Stimulated activated CD4-positive, alpha-beta T cell treated with anti-CD3 and anti-CD28 coated beads, Interleukin-4, amount 100 ng/mL, for 24 hours (primary cell): ENCODE measurements around the gene FGFRL1.

Experiments
- DNase-seq: peaks from one replicate; pipeline ENCODE4 v3.0.0-alpha.2; 2020

The FGFRL1 gene

DNA sequence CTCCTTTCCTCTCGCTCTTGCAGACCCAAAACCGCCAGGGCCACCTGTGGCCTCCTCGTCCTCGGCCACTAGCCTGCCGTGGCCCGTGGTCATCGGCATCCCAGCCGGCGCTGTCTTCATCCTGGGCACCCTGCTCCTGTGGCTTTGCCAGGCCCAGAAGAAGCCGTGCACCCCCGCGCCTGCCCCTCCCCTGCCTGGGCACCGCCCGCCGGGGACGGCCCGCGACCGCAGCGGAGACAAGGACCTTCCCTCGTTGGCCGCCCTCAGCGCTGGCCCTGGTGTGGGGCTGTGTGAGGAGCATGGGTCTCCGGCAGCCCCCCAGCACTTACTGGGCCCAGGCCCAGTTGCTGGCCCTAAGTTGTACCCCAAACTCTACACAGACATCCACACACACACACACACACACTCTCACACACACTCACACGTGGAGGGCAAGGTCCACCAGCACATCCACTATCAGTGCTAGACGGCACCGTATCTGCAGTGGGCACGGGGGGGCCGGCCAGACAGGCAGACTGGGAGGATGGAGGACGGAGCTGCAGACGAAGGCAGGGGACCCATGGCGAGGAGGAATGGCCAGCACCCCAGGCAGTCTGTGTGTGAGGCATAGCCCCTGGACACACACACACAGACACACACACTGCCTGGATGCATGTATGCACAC is 13.6 kb downstream of the FGFRL1 start:
- no peak for DNase-seq

DNA sequence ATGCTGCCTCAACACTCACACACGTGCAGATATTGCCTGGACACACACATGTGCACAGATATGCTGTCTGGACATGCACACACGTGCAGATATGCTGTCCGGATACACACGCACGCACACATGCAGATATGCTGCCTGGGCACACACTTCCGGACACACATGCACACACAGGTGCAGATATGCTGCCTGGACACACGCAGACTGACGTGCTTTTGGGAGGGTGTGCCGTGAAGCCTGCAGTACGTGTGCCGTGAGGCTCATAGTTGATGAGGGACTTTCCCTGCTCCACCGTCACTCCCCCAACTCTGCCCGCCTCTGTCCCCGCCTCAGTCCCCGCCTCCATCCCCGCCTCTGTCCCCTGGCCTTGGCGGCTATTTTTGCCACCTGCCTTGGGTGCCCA is 14.7 kb downstream of the FGFRL1 start:
- DNase-seq: peak; percentile 41

DNA sequence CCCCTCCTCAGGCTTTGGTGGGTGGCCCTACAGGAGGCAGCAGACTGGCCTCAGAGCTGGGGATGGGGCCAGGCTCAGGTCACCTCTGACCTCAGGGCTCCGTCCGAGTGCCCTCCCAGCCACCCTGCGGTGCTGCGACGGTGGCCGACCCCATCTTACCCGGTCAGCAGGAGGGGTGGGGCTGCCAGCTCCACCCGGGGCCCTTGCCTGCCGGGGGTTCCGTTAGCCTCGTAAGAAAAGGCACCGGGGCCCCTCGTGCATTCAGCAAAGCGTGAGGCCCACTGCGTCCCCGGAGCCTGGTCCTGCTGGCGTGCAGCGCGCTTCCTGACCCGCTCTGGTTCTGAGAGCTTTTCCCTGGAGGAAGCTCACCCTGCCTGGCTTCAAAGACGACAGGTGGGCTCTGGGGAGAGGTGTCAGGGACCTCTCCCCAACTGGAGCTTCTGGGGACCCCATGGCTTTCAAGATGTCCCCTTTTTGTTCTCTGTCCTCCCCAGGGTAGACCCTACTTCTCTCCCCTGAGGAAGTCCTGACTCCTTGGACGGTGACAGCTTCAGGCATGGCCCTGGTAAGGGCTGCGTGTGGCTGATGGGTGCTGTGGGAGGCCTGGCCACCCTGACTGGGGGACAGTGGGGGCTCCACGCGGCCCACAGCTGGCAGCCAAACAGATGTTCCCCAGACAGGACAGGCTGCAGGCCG is 15.9 kb downstream of the FGFRL1 start:
- no peak for DNase-seq

DNA sequence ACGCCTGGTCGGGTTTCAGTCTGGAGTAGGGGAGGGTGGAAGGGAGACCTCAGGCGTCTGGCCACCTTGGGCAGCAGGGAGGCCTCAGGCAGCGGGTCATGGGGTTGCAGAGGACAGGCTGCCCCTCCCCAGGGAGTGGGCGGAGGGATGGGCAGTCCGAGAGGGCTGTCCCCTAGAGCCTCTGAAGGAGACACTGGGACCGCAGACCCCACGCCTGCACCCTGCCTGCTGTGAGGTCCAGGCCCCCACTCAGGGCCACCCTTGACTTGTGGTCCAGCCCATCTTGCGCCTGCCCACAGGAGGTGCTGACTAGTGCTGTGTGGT is 16.5 kb downstream of the FGFRL1 start:
- DNase-seq: no peak

DNA sequence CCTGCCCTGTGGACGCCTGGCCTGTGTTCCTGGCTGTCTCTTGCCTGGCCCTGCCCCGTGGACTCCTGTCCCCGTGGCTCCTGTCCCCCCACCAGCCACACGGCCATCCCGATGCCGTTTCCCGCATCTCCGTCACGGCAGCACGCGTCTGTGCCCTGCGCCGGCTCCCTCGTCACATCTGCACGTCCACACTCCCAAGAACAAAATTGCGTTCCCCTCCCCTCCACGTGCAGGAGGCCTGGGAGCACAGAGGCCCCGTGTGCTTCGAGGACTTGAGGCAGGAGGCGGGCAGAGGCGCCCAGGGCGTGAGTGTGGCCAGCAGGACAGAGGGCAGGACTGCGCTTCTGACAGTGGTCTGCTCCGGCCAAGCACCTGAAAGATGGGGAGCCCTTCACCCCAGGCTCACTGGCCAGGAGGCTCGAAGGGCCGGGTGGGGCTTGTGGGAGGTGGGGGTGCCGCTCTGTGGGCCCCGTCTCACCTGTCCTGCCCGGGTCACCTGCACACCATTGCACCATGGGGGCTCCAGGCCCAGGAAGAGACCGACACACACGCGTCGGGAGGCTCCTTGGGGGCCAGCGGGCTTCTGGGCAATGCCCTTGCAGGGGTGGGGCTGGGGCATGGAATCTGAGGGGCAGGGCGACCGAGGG is 17.3 kb downstream of the FGFRL1 start:
- DNase-seq: no peak

DNA sequence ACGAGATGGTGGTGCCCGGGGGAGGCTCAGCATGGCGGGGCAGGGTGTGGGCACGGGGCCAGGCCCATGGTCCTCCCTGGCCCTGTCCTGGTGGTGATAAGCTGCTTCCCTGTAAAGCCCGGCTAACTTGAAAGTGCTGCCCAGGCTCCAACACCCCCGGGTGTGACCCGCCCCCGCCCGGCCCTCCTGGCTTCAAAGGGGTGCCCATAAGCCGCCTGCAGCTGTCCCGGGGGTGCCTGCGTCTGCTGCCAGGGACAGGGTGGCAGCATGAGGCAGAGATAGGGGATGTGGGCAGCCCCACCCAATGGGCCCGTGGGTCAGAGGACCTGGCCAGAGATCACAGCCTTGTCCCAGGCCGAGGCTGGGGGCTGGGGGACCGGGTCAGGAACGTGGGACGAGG is 18.1 kb downstream of the FGFRL1 start:
- no peak for DNase-seq

DNA sequence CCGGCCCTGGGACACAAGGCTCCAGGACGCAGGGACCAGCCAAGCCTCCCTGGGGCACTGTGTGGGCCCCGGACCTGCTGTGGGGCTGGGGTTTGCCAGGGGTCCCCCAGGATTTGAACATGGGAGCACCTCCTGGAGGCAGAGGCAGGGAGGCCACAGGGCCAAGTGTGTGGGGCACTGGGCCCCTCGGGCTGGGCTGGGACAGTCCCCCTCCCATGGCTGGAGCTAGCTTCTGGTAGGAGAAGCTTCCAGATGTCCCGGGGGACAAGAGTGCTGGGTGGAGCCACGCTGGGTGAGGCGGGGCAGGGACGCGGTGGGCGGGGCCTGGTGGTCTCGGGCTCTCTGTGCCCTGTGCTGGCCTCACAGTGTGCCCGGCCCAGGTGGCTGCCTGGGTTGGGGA is 18.6 kb downstream of the FGFRL1 start:
- DNase-seq: no peak

DNA sequence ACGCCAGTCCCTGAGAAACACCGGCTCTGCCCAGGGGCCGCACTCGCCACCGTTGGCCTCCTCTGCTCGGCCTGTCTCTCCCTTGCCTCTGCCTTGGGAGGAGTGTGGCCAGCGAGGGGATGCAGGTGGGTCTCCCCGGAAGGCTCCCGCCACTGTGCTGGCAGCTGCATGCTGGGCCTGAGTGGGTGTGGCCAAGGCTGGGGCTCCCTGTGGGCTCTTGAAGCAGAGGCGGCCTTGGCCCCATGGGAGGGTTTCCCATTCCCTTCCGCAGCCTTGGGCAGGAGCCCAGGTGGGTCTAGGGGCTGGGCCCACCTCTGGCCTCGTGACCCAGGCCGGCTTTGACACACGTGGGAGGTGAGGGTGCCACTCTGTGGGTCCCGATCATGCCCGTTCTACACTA is 19.1 kb downstream of the FGFRL1 start:
- no peak for DNase-seq

DNA sequence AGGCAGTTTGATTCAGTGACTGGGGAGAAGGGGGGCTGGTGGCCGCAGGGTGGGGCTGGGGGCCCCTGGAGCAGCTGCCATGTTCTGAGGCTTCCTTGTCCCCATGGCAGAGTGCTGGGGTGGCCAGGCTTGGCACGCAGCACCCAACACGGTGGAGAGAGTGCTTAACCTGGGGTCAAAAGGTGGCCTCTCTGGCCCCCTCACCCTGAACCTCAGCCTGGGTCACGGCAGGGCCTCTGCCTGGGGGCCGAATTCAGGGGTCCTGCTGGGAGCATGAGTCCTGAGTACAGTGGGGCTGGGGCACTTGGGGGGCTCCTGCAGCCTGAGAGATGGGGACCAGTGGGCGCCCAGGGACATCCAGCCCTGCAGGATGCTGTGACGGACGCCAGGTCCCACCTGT is 19.9 kb downstream of the FGFRL1 start:
- no peak for DNase-seq

DNA sequence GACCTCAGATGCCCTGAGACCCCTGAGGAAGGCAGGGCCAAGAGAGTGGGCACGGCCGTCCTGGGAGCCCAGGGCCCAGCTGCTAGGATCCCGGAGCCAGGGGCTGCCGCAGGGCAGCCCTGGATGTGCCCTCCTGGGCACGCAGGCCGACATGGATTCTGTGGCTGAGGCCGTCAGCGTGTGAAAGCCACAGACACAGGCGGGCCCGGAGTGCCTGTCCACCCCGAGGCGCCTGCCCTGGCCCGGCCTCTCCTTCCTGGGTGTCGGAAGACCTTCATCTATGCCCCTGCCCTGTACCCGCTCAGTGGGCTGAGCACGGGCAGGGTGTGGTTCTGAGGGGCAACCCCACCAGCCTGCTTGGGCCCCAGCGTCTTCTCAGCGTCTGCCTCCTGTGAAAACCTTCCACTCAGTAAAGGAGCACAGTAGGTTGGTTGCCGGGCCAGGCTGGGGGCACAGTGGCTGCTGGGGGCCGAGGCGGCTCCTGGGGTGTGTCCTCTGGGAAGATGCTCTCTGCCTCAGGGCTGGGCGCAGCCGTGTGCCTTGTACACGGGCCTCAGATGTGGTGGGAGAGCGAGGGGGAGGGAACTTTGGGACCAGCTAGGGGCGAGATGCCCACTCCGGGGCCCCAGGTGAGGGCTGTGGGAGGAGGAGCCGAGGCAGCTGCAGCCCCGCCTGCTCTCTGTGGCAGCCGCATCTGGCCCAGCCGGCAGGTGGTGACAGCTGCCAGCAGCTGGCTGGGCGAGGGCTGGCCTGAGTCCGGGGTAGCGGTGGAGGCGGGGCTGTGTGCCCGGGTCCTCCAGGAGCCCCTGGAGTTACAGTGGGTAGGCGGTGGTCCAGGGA is 20.8 kb downstream of the FGFRL1 start:
- no peak for DNase-seq

DNA sequence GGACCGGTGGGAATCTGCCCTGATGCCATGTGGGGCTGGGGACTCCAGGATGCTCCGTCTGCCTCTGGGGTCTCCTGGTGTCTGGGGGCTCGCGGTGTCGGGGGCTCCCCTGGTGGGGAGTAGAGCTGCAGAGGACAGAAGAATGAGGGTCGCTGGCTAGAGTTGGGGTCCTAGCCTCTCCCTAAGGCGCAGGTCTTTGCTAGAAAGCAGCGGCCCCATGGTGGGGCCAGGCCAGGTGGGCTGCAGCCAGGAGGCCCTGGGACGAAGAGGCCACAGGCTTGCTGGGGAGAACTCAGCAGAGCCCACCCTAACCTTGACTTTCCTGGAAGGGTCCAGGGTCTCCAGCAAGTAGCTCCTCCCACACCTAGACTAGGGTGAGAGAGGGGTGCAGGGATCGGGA is 21.4 kb downstream of the FGFRL1 start:
- DNase-seq: no peak

DNA sequence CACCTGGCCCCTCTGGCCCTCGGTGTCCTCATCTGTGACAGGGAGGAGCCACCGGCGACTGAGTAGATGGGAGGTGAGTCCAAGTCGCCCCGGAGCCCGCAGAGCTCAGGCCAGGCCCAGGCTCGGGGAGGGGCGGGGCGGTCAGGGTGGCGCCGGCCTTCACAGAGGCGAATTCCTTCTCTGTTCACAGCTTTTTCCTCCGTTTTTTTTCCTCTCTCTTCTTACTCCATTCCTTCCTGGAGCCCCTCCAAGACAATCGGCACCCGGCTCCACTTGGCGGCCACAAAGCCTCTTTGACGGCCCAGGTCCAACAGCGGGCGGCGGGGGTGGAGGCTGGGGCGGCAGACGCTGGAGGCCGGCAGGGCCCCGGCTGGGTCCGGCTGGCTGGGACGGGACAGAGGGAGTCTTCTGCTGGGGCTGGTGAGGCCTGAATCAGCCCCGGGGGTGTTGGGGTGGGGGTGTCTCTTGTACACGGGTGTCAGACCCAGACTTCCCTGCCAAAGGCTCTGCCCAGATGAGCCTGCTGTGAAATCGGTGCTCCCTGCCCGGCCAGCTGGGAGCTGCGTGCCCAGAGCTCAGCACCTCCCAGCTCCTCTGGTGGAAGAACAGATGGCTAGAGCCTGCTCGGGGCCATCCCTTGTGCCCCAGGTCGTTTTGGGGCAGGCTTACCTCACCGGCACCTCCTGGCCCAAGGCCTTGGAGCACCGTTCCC is 22.6 kb downstream of the FGFRL1 start:
- no peak for DNase-seq

DNA sequence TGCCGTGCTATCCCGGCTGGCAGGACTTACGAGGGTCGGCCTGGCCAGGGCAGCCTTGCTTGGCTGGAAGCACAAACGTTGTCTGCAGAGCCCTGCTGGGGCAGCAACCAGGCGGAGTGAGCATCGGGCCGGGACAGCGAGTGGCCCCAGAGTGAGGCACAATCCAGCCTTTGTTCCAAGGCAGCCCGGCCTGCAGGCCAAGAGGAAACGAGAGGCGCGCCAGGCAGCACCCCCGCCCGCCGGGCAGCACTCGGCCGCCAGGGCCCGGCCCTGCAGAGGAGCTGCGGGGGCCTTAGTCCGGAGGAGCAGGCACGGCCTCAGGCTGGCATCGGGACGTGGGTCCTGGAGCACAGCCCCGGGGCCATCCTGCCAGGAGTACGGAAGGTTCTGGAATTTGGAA is 24.1 kb downstream of the FGFRL1 start:
- no peak for DNase-seq

DNA sequence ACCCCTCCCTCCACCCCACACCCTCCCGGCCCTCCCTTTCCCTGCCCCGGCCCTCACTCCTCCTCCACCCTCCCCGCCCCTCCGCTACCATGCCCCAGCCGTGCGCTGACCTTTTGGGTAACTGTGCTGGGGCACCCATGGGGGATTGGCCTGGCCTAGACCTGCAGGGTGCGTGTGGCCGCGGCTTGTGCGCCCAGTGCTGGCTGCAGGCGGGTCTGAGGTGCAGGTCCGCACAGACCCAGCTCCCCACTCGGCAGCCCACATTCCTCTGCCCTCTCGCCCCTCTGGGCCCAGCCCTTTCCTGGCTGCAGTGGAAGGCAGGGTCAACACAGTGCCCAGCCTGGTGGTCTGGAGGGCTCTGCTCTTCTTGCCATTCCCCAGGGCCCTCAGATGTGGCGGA is 24.7 kb downstream of the FGFRL1 start:
- DNase-seq: no peak

DNA sequence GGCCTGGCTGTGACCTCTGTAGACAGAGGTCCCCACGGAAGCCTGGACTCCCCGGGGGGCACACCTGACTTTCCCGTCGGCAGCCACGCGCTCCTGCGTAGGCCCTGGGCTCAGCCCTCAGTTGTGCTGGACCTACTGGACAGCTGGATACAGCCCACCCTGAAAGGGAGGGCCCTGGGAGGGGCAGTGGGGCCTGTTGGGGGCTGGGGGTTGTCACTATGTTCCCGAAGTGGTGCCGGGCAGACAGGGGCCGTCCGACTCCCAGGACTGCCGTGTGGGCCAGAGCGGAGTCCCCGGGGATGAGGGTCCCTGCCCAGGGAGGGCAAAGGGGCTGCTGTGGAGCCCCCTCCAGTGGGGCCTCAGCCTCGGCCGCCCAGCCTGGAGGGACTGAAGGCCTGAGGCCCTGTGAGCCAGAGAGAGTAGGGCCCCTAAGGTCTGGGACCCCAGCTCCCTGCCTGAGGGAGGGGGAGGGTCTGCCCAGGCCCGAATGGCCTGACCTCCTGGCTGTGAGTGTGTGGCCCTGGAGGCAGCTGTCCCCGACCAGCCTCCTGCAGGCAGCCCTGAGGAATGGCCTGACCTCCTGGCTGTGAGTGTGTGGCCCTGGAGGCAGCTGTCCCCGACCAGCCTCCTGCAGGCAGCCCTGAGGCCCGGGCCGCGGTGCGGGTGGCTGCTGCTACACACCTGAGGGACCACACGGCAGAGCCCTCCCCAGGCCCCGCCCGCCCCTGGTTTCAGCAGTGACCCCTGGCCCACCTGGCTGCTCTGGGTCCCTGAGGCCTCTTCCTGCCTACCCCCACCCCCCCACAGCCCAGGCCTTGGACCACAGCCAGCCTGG is 25.8 kb downstream of the FGFRL1 start:
- DNase-seq: no peak

DNA sequence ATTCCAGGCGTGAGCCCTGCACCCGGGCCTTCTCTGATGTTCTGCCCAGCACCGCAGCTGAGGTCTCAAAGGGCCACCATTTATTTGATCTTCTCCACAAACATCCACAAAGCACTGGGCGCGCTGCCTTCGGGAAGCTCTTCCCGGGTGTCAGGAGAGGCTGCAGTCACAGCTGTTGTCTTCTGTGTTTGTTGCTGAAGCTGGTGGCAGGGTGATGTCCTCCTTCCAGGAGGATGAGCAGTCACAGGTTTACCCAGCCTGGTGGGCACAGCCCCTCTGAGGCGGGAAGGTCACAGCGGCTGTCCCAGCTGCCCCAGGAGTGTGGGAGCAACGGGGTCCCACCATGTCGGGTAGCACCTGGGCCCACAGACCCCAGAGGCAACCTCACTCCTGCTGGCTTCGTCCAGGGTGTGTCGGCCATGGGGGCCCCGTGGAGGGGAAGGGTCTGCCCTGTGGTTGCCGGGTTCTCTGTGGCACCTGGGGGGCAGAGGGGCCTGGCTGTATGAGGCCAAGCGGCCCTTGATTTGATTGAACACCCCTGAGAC is 27.6 kb downstream of the FGFRL1 start:
- no peak for DNase-seq

DNA sequence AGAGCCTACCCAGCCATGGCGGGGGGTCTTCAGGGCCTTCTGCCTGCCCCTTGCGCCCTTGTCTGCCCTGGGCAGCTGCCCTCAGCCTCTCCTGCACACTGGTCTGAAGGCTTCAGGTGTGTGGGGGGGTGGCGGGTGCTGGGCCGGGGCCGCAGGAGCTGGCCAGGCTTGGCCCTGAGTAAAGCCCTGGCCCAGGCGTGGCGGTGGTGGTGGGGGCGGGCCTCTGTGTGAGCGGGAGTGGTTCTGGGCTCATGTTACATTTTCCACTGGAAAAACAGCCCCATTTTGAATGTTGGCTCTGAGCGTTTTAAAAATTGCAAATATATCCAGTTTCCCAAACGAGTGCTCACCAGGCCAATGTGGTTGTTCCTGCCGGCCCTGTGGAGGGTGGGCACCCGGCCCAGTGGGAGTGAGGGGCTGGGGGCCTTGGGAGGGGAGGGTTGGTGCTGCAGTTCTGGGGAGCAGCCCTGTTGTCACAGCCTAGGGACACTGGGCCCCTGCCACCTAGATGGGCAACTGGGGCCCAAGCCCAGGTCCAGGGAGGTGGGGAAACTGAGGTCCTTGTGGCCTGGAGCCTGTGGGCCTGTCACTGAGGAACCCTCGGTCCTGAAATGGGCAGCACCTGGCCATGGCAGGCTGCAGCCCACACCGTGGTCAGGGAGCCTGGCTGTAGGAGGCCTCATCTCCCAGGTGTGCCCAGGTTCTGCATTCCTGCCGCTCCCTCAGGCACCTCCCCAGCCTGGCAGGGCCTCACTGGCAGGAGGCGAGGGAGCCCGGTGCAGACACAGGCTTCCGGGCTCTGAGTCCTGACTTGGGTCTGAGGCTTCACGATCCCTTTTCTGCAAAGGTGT is 28.3 kb downstream of the FGFRL1 start:
- no peak for DNase-seq

DNA sequence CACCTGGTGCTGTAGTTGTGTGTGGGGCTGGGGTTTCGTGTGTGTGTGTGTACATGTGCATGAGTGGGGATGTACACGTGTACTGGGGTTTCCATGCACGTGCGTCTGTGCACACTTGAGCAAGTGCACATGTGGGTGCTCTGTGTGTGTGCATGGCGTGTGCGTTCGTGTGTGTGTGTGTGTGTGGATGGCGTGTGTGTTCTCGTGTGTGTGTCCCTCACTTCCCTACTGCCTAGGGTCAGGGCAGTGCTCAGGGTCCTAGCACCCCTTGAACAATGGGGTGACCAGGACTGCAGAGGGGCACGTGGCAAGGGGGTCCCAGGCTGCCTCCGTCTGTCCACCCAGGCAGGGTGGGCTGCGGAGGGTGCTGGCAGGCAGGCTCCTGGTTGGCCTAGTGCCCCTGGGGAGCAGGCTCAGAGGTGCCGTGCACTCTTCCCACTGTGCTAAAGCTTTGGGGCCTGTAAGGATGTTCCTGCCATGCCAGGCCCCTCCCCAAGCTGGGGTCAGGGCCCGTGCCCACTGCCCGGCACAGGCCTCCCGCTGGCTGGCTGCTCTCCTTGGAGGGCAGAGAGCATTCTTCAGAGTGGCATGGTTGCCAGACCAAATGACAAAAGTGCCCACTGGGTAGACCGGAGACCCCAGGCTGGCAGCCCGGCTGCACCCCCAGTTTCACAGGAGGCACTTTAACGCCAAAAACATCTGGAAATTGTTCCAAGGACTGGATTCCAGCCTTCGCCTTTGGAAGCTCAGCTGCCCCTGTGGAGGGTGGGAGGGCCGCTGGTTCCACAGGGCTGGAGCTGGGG is 29.1 kb downstream of the FGFRL1 start:
- DNase-seq: no peak

DNA sequence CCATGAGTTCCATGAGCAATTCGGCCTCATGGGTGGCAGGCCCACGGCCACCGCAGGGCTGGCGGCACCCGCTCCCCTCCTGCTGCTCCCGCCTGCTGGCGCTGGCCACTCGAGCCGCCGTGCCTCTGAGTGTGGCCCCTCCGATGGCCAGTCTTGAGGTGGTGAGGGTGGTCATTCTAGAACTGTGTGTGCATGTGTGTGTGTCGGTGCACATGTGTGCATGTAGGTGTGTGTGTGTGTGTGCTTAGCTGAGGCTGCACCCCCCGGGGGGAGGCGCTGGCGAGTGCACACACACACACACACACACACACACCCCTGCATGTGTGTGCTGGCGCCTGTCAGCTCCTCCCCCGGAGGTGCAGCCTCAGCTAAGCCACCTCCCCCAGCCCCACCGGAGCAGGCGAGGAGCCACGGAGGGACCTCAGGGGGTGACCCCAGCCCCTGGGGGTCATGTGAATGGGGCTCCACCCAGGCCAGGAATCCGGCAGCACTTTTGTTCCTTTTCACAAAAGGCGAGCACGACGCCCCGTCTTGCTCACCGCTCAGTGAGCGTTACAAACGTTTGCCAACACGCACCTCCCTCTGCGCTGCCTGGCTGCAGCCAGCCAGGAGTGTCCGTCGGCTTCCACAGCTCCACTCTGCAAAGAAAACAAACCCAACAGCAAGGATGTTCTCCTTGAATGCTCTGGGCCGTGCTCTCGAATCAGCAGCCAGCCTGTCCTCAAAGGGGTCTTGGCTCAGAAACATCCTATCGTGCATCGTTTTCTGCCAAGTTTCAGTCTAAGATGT is 29.9 kb downstream of the FGFRL1 start:
- no peak for DNase-seq
